Stimulated activated naive B cell treated with anti-CD40 and anti-IgM and Interleukin-4, amounts not matched to agents 10 μg/mL and 1 μg/mL and 100 μg/mL, for 72 hours (primary cell): ENCODE data around the gene ITCH.
"Not testable (repeated sequence)": the region's sequence is repeated elsewhere in the genome, so short reads cannot be mapped to it uniquely, and the experiment has no call there.

Experiments
- ATAC-seq, 2 donors: fragments of 150-1000 bp; cut with Tn5 transposase; replicated peaks; 2 replicates each; pipeline ENCODE4 v1.10.0; 2021; ENCODE audit warnings: moderate library complexity in 1 of 2
- DNase-seq: peaks from one replicate; pipeline ENCODE4 v3.0.0; 2021
- H3K27ac Mint-ChIP-seq: one replicate; pipeline ENCODE4 v1.8.0; 2022; ENCODE audit warnings: mild to moderate bottlenecking, mixed read lengths
- H3K27me3 Mint-ChIP-seq, 2 donors: one replicate each; pipeline ENCODE4 v1.8.0; 2022; ENCODE audit warnings: mixed read lengths in 2 of 2
- H3K36me3 Mint-ChIP-seq, 2 donors: one replicate each; pipeline ENCODE4 v1.8.0; 2022; ENCODE audit warnings: mixed read lengths in 2 of 2, mild to moderate bottlenecking in 1 of 2
- H3K4me1 Mint-ChIP-seq, 2 donors: one replicate each; pipeline ENCODE4 v1.8.0; 2022; ENCODE audit warnings: mixed read lengths in 2 of 2, mild to moderate bottlenecking in 1 of 2
- H3K4me3 Mint-ChIP-seq, 2 donors: one replicate each; pipeline ENCODE4 v1.8.0; 2022; ENCODE audit warnings: mild to moderate bottlenecking in 2 of 2, mixed read lengths in 2 of 2, moderate library complexity in 1 of 2
- H3K9me3 Mint-ChIP-seq, 2 donors: one replicate each; pipeline ENCODE4 v1.8.0; 2022; ENCODE audit warnings: mixed read lengths in 2 of 2, mild to moderate bottlenecking in 1 of 2

The ITCH gene

GRCh38 chr20:34459209-34459897 is 96.3 kb downstream of the ITCH start:
- Mint-ChIP-seq H3K36me3 (peaks cover 27 to 46% of the 10 kb centered on the region in 2 donors), H3K4me3 (no peak overlapping the region), H3K9me3 (no peaks in the 10 kb centered on the region), H3K27ac (peak overlapping the region; percentile 47), H3K27me3 (no peaks in the 10 kb centered on the region), H3K4me1 (peaks cover 9 to 30% of the 10 kb centered on the region in 2 donors)
- ATAC-seq, result peak in 1 of 2 donors; percentile 12
- DNase-seq, result no peak

- no peak overlapping the region for H3K27ac Mint-ChIP-seq
- no peaks in the 10 kb centered on the region for H3K9me3 Mint-ChIP-seq
- ATAC-seq (no peak), DNase-seq (no peak)
- H3K27me3 Mint-ChIP-seq, result no peaks in the 10 kb centered on the region
- H3K4me1 Mint-ChIP-seq, result peaks cover 11 to 30% of the 10 kb centered on the region in 2 donors
- no peak overlapping the region for H3K4me3 Mint-ChIP-seq
- H3K36me3 Mint-ChIP-seq, result peaks cover 36 to 62% of the 10 kb centered on the region in 2 donors
Observed at GRCh38 chr20:34461779-34462087, 98.7 kb downstream of the ITCH start.

GRCh38 chr20:34468951-34469350 is 105.9 kb downstream of the ITCH start:
- no peak overlapping the region for H3K27ac Mint-ChIP-seq

GRCh38 chr20:34472246-34472925 is 109.3 kb downstream of the ITCH start:
- Mint-ChIP-seq H3K4me1 (peaks cover 8 to 15% of the 10 kb centered on the region in 2 donors), H3K36me3 (peaks cover 28 to 45% of the 10 kb centered on the region in 2 donors), H3K27ac (no peak overlapping the region), H3K27me3 (no peaks in the 10 kb centered on the region), H3K9me3 (no peaks in the 10 kb centered on the region), H3K4me3 (no peak overlapping the region)
- peak in 1 of 2 donors; percentile 45 for ATAC-seq
- no peak for DNase-seq

More at GRCh38 chr20:34468951-34469350, 105.9 kb downstream of the ITCH start:
- DNase-seq (no peak), ATAC-seq (no peak)
- H3K27me3 Mint-ChIP-seq, result no peaks in the 10 kb centered on the region
- H3K36me3 Mint-ChIP-seq, result peaks cover 26 to 47% of the 10 kb centered on the region in 2 donors
- no peaks in the 10 kb centered on the region for H3K9me3 Mint-ChIP-seq
- no peak overlapping the region for H3K4me3 Mint-ChIP-seq
- peaks cover 0 to 7% of the 10 kb centered on the region in 2 donors for H3K4me1 Mint-ChIP-seq

- ATAC-seq, result peak; percentile 71 to 76
- no peak for DNase-seq
- H3K27ac Mint-ChIP-seq, result no peak overlapping the region
- H3K4me3 Mint-ChIP-seq, result no peak overlapping the region
- peaks cover 8 to 15% of the 10 kb centered on the region in 2 donors for H3K4me1 Mint-ChIP-seq
- H3K9me3 Mint-ChIP-seq, result no peaks in the 10 kb centered on the region
- H3K36me3 Mint-ChIP-seq, result peaks cover 28 to 45% of the 10 kb centered on the region in 2 donors
- H3K27me3 Mint-ChIP-seq, result no peaks in the 10 kb centered on the region
Observed at GRCh38 chr20:34473262-34473883, 110.3 kb downstream of the ITCH start.

- H3K36me3 Mint-ChIP-seq, result peaks cover 38 to 45% of the 10 kb centered on the region in 2 donors
- H3K4me3 Mint-ChIP-seq, result no peak overlapping the region
Observed at GRCh38 chr20:34475979-34476736, 113.1 kb downstream of the ITCH start.

GRCh38 chr20:34479627-34480026 is 116.6 kb downstream of the ITCH start:
- no peak for ATAC-seq
- Mint-ChIP-seq H3K27me3 (no peaks in the 10 kb centered on the region), H3K4me3 (no peak overlapping the region), H3K27ac (no peak overlapping the region), H3K4me1 (peaks cover 8 to 10% of the 10 kb centered on the region in 2 donors), H3K9me3 (peaks cover 0 to 4% of the 10 kb centered on the region in 2 donors), H3K36me3 (peaks cover 55 to 60% of the 10 kb centered on the region in 2 donors)
- no peak for DNase-seq

More at GRCh38 chr20:34475979-34476736, 113.1 kb downstream of the ITCH start:
- Mint-ChIP-seq H3K27me3 (no peaks in the 10 kb centered on the region), H3K9me3 (no peaks in the 10 kb centered on the region), H3K4me1 (peaks cover 8 to 15% of the 10 kb centered on the region in 2 donors), H3K27ac (peak overlapping the region; percentile 47)
- ATAC-seq (peak; percentile 80 to 84), DNase-seq (peak; percentile 11)

- H3K36me3 Mint-ChIP-seq, result peaks cover 48 to 58% of the 10 kb centered on the region in 2 donors
- DNase-seq, result not testable (repeated sequence)
Observed at GRCh38 chr20:34482154-34482553, 119.1 kb downstream of the ITCH start.

GRCh38 chr20:34483585-34484220 is 120.6 kb downstream of the ITCH start:
- not testable (repeated sequence) for H3K9me3 Mint-ChIP-seq, H3K4me1 Mint-ChIP-seq, DNase-seq, H3K27me3 Mint-ChIP-seq, H3K4me3 Mint-ChIP-seq, ATAC-seq
- Mint-ChIP-seq H3K36me3 (peaks cover 53 to 67% of the 10 kb centered on the region in 2 donors), H3K27ac (peak overlapping the region; percentile 80)

More at GRCh38 chr20:34482154-34482553, 119.1 kb downstream of the ITCH start:
- not testable (repeated sequence) for H3K9me3 Mint-ChIP-seq, H3K27me3 Mint-ChIP-seq, H3K4me1 Mint-ChIP-seq, ATAC-seq, H3K27ac Mint-ChIP-seq, H3K4me3 Mint-ChIP-seq

- no peak for ATAC-seq
- Mint-ChIP-seq H3K9me3 (peaks cover 0 to 4% of the 10 kb centered on the region in 2 donors), H3K27ac (no peak overlapping the region), H3K27me3 (no peaks in the 10 kb centered on the region), H3K36me3 (peaks cover 51 to 65% of the 10 kb centered on the region in 2 donors), H3K4me3 (no peak overlapping the region), H3K4me1 (peaks cover 0 to 2% of the 10 kb centered on the region in 2 donors)
- no peak for DNase-seq
Observed at GRCh38 chr20:34485068-34485634, 122.1 kb downstream of the ITCH start.

- no peaks in the 10 kb centered on the region for H3K27me3 Mint-ChIP-seq
- DNase-seq (no peak), ATAC-seq (no peak)
- peaks cover 51 to 59% of the 10 kb centered on the region in 2 donors for H3K36me3 Mint-ChIP-seq
- peaks cover 11 to 25% of the 10 kb centered on the region in 2 donors for H3K4me1 Mint-ChIP-seq
- no peak overlapping the region for H3K27ac Mint-ChIP-seq
- H3K4me3 Mint-ChIP-seq, result no peak overlapping the region
- H3K9me3 Mint-ChIP-seq, result no peaks in the 10 kb centered on the region
Observed at GRCh38 chr20:34491226-34491931, 128.3 kb downstream of the ITCH start.

- no peaks in the 10 kb centered on the region for H3K27me3 Mint-ChIP-seq
Observed at GRCh38 chr20:34491932-34492509, 128.9 kb downstream of the ITCH start.

More at GRCh38 chr20:34491932-34492509, 128.9 kb downstream of the ITCH start:
- no peak overlapping the region for H3K4me3 Mint-ChIP-seq
- peaks cover 11 to 27% of the 10 kb centered on the region in 2 donors for H3K4me1 Mint-ChIP-seq
- ATAC-seq (no peak), DNase-seq (no peak)
- H3K36me3 Mint-ChIP-seq, result peaks cover 52 to 60% of the 10 kb centered on the region in 2 donors
- no peaks in the 10 kb centered on the region for H3K9me3 Mint-ChIP-seq
- H3K27ac Mint-ChIP-seq, result no peak overlapping the region
